ENCODE data around the gene CALHM5. TPM values are rescaled to one million over a fixed set of nuclear protein-coding genes. Genes with fewer than 3 reads are reported as not detected.

Gene CALHM5
- total RNA-seq, 1 donor from 2014 or later = 0.40 TPM

DNA sequence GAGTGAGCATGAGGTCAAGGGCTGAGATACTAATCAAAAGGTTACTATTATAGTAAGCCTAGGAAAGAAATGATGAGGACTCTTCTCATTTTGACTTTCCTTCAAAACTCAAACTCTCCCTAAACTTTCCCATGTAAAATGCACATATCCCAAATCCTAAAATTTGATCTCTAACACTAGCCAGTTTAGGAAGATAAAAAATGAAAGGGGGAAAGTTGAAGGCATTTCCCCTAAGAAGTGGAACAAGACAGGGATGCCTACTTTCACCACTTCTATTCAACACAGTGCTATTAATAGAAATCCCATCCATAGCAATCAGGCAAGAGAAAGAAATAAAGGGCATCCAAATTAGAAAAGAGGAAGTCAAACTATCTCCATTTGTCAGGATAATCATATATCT is 2.9 kb upstream of the CALHM5 start:
- DNase-seq (ENCODE audit: low read depth) = no peak

DNA sequence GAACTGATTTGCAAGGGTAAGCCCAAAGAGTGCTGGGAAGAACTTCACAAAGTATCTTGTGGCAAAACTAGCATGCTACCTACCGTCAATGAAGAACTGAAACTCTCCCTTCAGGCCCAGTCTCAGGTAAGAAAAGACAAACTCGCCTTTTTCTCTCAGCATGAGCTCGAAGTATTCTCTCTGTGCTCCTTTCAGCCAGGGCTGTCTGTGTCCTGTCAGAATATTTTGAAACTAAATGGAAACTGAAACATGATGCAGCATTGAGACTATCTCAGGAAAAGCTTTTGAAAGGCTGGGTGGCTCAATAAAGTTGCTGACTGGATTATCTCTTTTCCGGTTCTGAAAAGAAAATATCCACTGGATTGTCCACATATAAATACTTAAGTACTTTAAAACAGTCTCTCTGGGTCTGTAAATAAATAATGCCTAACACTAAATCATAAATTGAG is 696 bp downstream of the CALHM5 start:
- DNase-seq (ENCODE audit: low read depth) = no peak

DNA sequence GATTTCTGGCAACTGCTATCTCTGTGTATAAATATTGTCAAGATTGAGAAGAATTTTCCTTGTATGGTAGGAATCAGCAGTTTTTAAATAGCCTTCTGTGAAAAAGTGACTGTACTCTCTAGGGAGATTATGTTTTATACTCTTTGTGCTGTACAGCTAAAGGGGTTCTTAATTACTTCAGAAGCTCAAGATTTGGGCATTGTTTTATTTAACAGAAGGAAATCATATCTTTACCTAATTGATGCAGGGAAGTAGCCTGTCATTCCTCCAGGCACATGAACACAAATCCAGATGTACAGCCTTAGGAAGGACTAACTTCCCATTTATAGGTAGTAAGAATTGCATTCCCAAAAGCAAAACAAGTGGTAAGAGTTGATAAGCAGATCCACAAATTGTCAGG is 1.3 kb downstream of the CALHM5 start:
- no peak for DNase-seq (ENCODE audit: low read depth)

DNA sequence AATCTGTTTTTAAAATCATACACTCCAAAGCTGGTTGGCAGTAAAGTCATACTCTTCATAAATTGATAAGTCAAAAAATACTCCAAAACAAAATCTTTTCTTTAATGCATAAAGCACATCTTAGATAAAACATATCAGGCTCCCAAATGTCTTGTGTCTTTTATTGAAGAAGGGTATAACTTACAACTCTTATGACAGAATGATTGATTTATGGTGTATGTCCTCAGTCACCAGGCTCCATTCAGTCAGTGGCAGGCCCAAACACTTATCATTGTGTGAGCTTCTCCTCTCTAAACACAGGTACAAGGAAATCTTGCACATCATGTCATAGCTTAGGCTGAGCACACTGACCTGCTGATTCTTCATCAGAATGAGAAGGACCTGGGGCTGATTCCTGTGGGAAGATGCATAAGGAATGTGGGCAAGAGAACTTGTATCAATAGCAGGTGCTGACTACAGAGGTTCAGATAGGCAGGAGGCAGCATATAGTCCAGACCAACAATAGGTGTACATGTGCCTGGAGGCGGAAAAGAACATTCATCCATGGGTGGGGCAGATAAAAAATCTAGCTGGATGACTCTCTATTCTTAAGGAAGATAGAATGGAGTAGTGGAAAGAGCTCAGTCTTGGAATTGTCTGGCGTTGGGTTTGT is 1.9 kb downstream of the CALHM5 start:
- DNase-seq (ENCODE audit: low read depth) = no peak

DNA sequence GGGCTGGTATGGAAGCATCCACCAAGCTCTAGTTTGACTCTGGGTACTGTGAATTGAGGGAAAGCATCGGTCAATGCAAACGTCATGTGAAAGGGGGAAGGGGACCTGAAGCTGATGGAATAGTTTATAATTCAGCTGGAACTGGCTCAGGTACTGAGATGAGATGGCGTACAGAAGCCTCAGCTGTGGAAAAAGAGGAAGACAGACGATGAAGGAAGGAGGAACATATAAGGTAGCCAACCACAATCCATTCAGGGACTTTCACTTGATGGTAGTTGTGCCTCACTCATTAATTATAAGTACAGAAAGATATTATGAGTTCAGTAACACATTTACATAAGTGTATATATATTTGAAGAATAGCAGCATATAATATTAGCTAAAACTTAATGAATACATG is 2.7 kb downstream of the CALHM5 start:
- DNase-seq (ENCODE audit: low read depth) = no peak

DNA sequence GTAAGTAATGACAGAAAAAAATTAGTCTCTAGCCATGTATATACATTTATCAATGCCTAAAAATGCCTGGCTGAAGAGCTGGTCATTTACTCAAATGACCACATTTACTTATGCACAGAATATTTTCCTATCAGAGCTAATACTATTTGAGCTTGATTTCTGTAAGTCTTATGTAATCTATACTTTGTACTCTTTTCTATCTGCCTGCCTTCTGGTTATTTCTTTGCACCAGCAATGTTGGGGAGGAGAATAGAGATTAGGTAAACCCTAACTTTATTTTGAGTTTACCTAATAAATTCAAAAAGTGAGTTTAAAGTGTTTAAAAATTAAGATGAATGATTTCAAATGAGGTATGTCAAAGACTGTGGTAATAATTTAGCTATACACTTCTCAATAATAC is 3.7 kb downstream of the CALHM5 start:
- no peak for DNase-seq (ENCODE audit: low read depth)

DNA sequence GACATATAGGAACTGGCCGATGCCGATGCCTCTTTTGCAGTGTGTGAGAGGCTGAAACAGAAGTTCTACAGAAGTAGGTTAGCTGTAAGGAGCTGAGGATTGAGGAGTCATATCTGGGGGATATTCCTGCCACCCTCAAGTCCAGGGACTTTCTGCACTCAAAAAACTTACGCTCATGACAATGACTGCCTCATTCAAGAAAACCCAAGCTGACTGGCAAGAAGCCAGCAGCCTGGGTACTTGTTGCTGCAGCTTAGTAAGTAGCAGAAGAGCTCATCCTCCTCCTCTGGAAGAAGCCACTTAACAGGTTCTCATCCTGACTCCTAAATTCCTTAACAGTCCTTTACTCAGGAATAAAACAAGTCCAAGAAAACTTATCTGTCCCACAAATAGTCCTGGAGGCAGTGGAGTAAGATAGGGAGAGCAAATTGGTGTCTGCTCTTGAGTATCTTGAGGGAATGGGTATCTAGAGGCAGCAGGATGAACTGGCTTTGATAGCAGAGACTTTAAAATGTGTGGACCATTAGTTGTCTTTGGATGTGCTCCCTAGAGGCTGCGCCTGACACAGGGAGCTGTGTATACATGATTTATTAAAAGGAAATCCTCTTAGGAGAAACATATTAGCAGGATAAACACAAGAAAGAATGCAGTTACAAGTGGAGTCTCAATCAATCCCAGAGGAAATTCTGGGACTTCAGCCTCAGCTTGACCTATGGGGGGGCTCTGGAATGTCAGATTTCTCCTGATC is 7.4 kb downstream of the CALHM5 start:
- DNase-seq (ENCODE audit: low read depth) = peak; percentile 52

DNA sequence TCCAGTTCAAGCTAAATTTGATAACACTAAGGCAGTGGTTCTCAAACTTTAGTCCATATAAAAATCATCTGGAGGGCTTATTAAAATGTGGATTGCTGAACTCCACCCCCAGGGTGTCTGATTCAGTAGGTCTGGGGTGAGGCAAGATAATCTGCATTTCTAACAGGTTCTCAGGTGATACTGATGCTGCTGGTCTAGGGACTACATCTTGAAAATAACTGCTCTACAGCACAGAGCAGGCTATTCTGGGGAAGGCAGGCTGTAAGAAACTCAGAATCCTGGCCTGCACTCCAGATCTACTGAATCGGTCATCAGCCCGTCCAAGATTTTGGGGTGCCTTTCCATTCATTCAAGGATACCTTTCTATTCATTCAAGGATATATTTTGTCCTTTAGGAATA is 11.5 kb downstream of the CALHM5 start:
- DNase-seq (ENCODE audit: low read depth) = no peak

DNA sequence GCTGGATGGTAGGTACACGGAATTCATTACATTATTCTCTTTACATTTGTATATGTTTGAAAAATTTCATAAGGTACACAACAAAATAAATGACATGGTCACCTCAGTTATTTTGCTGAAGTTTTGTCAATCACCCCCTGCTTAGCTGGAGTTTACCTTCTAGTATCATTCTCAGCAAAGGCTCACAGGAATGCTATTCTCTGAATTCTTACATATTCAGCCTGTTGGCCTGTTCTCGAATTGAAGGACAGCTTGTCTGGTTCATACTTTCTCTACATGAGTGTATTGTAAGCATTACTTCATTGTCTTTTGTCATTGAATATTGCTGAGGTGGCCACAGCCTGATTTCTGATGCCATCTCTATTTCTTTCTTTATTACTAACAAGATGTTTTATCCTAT is 12.8 kb downstream of the CALHM5 start:
- DNase-seq (ENCODE audit: low read depth) = no peak

DNA sequence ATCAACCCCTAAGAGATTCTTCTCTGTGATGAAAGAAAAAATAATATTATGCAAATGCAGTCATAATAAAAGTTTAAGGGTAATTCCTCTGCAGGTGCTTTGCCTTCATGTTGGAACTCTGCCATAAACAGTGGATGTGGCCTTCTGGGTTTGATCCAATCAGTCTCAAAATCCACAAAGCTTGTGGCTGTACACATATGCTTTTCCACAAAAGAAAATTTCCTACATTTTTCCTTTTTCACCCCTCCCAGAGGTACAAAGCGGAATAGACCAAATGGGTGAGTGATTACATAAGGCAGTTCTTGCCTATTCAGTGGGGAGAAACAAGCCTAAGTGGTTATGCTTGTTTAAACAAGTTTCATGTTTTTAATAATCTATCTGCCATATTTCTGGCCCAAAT is 16.7 kb downstream of the CALHM5 start:
- no peak for DNase-seq (ENCODE audit: low read depth)

DNA sequence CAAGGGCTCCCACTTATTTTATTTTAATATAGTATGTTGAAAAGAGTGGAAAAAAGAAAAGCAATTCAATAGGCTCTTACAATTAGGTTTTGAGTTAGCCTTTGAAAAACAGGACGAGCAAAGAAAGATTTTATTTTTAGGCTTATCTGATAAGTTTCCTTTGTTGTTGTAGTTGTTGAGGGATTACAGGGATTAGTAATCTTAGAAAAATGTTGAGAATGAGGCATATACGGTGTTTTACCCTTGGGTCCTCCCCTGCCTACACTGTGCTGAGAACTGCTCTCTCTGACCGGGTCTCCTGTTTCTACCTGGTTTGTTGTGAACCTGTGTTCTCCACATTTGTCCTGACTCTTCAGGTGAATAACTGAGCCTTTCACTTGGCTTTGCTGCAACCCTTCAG is 17.3 kb downstream of the CALHM5 start:
- DNase-seq (ENCODE audit: low read depth) = no peak

DNA sequence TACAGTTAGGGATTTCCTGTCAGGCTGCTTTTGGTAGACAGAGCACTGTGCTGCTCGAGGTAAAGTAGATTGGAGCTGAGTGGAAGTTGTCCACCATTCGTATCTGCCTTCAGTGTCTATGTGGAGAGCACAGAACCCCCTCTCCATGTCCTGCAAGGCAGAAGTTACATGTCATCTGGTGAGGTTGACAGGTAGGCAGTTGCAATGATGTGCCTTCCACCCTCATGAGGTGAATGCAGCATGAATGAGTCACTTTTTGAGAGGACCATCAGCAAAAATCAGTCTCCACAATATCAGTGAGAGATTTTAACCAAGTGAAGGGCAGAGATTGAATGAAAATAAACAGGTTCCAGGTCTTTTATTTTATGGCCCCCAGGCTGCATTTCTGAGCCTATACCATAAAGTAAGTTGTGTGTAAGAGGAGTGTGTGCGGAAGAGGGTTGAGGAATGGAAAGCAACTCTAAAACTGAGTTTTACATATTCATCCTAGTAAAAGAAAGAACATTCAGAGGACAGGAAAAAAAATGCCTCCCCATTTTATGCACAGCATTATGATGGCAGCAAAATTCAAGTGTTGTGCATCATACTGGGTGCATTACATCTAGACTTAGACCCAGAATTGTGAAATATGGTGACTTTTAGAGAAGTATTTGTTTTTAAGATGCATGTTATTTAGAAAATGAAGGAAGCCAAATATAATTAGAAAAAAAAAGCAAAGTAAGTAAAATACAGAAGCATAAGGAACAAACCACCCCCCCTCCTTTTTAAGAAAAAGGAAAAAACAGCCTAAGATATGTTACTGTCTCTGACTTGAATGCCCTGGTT is 18.2 kb downstream of the CALHM5 start:
- DNase-seq (ENCODE audit: low read depth) = no peak

DNA sequence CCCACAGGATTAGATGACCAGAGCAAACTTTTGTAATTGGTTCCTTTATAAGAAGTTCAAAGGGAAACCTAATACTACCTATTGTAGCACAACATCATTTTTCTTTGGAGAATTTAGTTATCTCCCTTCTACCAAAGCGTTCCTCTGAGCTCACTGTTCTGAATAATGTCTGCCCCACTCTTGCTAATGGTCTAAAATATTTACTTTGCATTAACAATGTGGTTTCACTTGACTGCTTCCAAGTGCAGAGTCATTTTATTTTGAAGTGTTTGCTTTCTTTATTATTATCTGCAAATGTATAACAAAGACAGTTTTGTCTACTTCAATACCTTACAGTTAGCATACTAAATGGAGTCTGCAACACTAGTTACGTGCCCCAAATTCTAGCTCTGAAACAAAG is 19.0 kb downstream of the CALHM5 start:
- DNase-seq (ENCODE audit: low read depth) = peak; percentile 61

DNA sequence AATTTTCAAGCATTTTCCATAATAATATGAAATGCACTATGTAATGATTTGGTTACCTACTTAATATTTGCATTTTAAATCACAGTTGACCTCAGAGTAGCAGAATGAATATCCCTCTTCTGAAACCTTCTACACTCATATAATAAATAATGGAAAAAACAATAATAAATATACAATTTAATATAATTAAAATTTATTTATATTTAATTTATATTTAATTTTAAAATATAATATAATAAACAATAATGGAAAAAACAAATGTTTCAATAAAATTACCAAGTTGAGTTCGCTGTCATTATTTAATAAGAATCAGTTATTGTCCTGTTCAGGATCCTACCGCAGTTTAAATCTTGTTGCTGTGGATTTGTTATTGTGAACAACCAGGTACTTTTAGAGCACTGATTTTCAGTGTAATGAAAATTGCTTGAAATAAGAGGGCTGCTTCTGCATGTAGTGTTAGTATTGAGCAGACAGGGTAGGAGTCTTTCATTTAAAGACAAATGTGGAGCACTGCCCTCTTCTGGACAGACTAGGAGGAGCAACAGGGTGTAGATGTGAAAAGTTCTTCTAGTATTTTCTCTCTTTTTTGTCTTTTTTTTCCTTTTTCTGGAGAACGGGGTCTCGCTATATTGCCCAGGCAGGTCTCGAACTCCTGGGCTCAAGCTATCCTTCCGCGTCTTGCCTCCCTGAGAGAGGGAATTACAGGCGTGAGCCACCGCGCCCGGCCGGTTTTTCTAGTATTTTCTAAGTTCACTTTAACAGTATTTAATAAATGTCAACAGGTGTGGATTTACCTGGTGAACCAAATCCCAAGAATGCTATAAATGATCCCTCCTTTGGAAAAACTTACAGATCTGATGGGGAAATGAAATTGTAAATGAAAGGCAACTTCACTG is 20.5 kb downstream of the CALHM5 start:
- peak; percentile 77 for DNase-seq (ENCODE audit: low read depth)

DNA sequence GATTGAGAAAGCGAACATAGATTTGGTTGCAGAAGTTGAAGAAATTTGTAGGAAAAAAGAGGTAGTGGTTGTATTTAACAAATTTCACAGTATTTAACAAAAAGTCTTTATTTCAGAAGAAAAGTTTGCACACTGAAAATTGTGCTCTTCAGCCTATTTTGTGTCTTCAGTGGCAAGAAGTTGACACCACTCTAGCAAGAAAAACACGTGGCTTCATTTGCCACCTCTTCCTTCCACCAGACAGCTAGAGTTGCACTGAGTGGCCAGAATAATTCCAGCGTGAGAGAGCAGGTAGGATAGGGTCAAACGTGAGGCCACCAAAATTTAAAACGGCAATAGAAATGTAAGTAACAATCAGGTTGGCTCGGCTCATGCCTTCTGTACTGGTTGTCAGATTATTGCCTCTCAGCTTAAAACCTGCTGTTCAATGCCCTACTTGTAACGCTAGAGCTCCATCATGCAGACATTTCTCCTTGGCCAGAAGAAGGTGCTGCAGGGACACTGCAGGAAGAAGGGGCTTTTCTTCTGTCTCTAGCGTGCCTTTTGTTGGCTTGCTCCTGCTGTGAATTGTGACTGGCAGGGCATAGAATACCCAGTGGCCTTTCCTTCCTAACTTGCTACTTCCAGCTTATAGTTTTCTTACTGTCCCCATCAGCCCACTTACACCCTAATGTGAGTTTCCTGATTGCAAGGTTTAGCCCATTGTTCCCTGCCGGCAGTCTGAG is 22.0 kb downstream of the CALHM5 start:
- no peak for DNase-seq (ENCODE audit: low read depth)

DNA sequence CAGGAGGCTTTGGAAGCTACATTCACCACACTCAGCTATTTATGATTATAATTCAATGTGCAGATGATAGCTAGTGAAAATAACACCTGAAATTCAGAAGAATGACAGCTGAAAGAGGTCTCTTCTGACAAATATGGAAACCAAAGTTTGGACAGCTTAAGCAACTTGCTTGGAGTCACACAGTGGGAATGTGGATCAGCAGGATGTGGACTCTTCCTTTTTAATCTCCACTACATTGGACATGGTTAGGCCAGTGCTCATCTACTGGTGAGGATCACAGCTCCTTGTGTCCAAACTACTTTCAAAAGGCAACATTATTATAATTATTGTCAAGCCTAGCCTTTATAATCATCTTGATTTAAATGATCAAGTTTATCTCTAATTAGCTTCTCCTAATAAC is 23.7 kb downstream of the CALHM5 start:
- DNase-seq (ENCODE audit: low read depth) = no peak

DNA sequence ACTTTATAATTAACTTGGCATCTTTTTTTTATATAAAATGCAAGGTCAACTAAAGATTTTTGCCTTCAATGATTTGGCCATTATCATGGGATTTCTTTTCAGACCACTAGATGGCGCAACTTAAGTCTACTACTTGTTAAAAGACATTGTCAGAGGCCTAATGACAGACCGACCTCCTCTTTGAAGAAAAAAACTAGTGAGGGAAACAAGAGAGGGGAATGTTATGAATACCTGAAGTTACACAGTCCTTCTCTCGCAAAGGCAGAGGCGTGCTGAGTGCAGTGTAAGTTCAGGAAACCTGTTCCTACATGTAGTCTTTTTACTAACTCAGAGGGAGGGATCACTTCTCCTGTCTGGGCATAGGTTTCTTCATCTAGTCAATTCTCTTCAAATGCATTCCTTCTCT is 24.8 kb downstream of the CALHM5 start:
- peak; percentile 76 for DNase-seq (ENCODE audit: low read depth)

DNA sequence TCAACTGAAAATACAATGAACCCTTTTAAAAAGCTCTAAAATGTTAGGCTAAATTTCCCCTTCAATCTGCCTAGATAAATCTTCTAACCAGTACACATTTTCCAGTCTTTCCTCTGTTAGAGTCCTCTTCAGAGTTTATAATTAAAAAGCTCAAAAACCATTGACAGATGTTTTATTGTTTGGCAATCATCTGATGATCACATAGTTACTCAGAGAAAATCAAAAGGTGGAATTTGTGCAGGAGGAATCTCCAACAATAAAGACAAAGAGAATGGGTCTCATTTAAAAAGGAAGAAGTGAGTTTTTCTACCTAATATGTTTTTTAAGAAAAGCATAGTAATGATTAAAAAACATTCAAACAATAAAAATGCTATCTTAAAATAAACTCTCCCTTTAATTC is 31.0 kb downstream of the CALHM5 start:
- no peak for DNase-seq (ENCODE audit: low read depth)

DNA sequence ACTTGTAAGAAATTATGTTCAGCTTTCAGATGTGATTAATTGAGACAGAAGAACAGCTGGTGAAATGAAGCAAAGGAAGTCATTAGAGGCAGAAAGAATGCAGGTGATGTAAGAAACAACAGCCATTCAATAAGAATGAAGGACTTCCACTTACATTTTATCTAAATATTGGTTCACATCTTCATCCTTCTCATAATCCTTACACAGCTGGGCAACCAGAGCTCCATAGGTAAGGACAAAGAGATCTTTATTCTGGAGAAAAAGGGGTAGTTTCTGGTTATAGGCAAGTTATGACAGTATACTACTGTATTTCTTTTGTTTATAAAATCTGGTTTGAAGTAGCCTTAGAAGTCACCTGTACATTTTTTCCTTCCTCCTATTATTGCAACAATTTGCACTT is 31.7 kb downstream of the CALHM5 start:
- no peak for DNase-seq (ENCODE audit: low read depth)

DNA sequence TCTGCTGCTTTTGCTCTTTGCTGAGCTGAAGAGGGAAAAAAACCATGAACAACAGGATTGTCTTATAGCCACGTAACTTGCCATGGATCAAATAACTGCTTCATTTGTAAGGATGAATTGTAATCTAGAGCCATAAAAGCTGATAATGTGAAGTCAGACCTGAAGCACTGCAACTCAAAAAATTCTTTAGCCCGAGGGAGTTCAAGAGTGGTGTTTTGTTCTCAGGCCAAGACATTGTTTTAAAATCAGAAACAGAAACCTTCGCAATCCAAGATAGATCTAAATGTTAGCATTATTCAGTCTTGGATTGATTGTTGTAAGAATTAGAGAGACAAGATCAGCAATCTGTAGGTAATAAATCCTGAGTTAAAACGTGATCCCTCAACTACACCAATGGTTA is 34.2 kb downstream of the CALHM5 start, which contains the start of gene TRAPPC3L:
TSS of gene TRAPPC3L (minus strand) at position 34 of the 400 bp plus-strand sequence. CDS start 170 bp downstream, outside the sequence.
- no peak for DNase-seq (ENCODE audit: low read depth)

DNA sequence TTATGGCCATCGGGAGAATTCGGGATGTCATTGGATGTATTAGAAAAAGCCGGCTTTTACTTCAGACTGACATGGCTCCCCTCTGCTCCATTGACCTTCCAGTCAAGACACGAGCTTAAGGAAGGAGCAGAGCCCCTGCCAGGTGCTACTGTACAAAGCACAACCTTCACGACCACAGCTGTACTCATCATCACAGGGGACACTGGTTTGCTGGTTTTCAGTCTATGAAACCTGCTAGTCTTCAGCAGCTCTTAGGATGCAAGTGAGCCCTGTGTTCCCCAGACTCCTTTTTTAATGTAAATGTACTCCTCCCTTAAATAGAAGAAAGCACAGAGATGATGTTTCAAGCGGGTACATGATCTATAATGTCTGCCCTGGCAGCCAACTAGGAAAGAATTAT is 35.9 kb downstream of the CALHM5 start:
- no peak for DNase-seq (ENCODE audit: low read depth)
